NCI-H2107 treated with DMSO at 0.1 percent for 48 hours (cell line): Measurements from ENCODE around the gene FNDC11.
"Not testable (repeated sequence)": the region's sequence is repeated elsewhere in the genome, so short reads cannot be mapped to it uniquely, and the experiment has no call there.

ENCODE experiments used
- DNase-seq: peaks from one replicate; lab custom pipeline; 2025; ENCODE audit not compliant: unreplicated experiment; lab: John Stamatoyannopoulos, UW

Gene FNDC11

GRCh38 chr20:63552481-63553249 is 1.3 kb upstream of the FNDC11 start:
- DNase-seq, result no peak

GRCh38 chr20:63553251-63553932 is 567 bp upstream of the FNDC11 start:
- no peak for DNase-seq

- DNase-seq, result no peak
Measured at GRCh38 chr20:63554361-63555278, 661 bp downstream of the FNDC11 start.

- DNase-seq, result no peak
Measured at GRCh38 chr20:63555661-63556381, 1.9 kb downstream of the FNDC11 start.

- no peak for DNase-seq
Measured at GRCh38 chr20:63556873-63557478, 3.0 kb downstream of the FNDC11 start.

GRCh38 chr20:63557481-63557891 is 3.5 kb downstream of the FNDC11 start:
- no peak for DNase-seq

- no peak for DNase-seq
Measured at GRCh38 chr20:63558804-63559484, 5.0 kb downstream of the FNDC11 start.

GRCh38 chr20:63559485-63560332 is 5.8 kb downstream of the FNDC11 start:
- DNase-seq, result not testable (repeated sequence)

- no peak for DNase-seq
Measured at GRCh38 chr20:63560333-63560805, 6.4 kb downstream of the FNDC11 start.

- DNase-seq, result no peak
Measured at GRCh38 chr20:63560856-63561609, 7.1 kb downstream of the FNDC11 start.

- no peak for DNase-seq
Measured at GRCh38 chr20:63561624-63562396, 7.9 kb downstream of the FNDC11 start.

GRCh38 chr20:63562461-63563224 is 8.7 kb downstream of the FNDC11 start:
- no peak for DNase-seq

- no peak for DNase-seq
Measured at GRCh38 chr20:63563225-63563935, 9.4 kb downstream of the FNDC11 start.

GRCh38 chr20:63564036-63564810 is 10.3 kb downstream of the FNDC11 start:
- no peak for DNase-seq

- DNase-seq, result no peak
Measured at GRCh38 chr20:63565021-63565698, 11.2 kb downstream of the FNDC11 start.
